Upper lobe of left lung (tissue), 4 donors: ENCODE measurements around the gene YDJC.

Source experiments
- POLR2A ChIP-seq, 4 donors: fragments of 450-650 bp; IDR thresholded peaks; one replicate each; pipeline ENCODE4 v1.5.1; 2016 to 2017; ENCODE audit warnings: antibody characterized with exemption in 4 of 4, mild to moderate bottlenecking in 2 of 4
- POLR2AphosphoS5 ChIP-seq, 2 donors: sonication (generic); formaldehyde crosslinking; IDR thresholded peaks; one replicate each; pipeline ENCODE4 v1.5.1; 2017; ENCODE audit warnings: antibody characterized with exemption in 2 of 2
- TF ChIP-seq, protein P1 (sequence below), 6 experiments: fragments of 450-650 bp in 4 of 6; fragments of 200-600 bp in 2 of 6; sonication (generic) in 2 of 6; IDR thresholded peaks; one replicate each; pipeline ENCODE4 v1.5.1; 2016 to 2019; ENCODE audit warnings: antibody characterized with exemption in 6 of 6

DNA sequence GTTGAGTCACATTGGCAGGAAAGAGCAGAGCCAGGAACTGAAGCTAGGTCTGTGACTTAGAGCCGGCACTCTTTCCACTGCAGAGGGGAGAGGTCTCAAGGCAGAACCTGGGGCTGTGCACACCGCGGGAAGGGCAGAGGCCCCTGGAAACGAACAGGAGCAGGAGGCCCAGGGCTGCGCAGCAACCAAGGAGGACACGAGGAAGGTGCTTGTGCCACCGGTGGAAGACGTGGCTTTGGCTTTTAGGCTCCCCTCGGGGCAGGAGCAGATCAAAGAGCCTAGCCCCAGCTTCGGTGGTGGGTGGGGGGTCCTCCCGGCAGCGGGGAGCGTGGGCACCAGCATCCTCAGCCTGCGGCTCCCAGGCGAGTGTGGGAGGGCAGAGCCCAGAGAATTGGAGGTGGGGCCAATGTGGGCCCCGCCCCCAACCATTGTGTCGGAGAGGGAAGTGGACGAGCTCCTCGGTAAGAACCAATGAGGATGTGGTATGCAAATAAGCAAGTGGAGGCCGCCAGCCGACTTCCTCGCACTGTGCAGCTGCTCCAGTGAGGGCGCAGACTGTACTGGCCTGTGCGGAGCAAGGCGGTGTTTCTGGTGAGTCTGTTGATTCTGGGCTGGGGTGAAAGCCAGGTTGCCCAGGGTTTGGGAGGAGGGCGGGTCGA is 2.5 kb upstream of the YDJC start, which contains the start of gene CCDC116:
- TF ChIP-seq, protein P1, sequence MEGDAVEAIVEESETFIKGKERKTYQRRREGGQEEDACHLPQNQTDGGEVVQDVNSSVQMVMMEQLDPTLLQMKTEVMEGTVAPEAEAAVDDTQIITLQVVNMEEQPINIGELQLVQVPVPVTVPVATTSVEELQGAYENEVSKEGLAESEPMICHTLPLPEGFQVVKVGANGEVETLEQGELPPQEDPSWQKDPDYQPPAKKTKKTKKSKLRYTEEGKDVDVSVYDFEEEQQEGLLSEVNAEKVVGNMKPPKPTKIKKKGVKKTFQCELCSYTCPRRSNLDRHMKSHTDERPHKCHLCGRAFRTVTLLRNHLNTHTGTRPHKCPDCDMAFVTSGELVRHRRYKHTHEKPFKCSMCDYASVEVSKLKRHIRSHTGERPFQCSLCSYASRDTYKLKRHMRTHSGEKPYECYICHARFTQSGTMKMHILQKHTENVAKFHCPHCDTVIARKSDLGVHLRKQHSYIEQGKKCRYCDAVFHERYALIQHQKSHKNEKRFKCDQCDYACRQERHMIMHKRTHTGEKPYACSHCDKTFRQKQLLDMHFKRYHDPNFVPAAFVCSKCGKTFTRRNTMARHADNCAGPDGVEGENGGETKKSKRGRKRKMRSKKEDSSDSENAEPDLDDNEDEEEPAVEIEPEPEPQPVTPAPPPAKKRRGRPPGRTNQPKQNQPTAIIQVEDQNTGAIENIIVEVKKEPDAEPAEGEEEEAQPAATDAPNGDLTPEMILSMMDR (IDR thresholded peaks at IDR 0.05) = no peak
- TF ChIP-seq POLR2A (IDR thresholded peaks at IDR 0.05) (no peak), POLR2AphosphoS5 (IDR thresholded peaks at IDR 0.05) (no peak)
